Brain pericyte (primary cell): ENCODE results near the gene TRIOBP.
"Not testable (repeated sequence)": the region's sequence is repeated elsewhere in the genome, so short reads cannot be mapped to it uniquely, and the experiment has no call there.

Experiments used
- DNase-seq: peaks from one replicate; pipeline ENCODE4 v3.0.0-alpha.2; 2012; ENCODE audit warnings: low read depth, low spot score

TRIOBP gene

GRCh38 chr22:37775785-37776638 lies 79.2 kb downstream of the TRIOBP start:
- no peak for DNase-seq

GRCh38 chr22:37776639-37777005 lies 79.8 kb downstream of the TRIOBP start:
- DNase-seq = no peak

- DNase-seq = no peak
Observed at GRCh38 chr22:37777122-37777687, 80.4 kb downstream of the TRIOBP start.

GRCh38 chr22:37778370-37779009 lies 81.6 kb downstream of the TRIOBP start:
- DNase-seq = no peak

- DNase-seq = no peak
Observed at GRCh38 chr22:37781434-37782059, 84.7 kb downstream of the TRIOBP start.

GRCh38 chr22:37782340-37783168 lies 85.7 kb downstream of the TRIOBP start:
- no peak for DNase-seq

GRCh38 chr22:37784829-37785495 lies 88.1 kb downstream of the TRIOBP start:
- DNase-seq = no peak

GRCh38 chr22:37790234-37790633 lies 93.4 kb downstream of the TRIOBP start:
- DNase-seq = no peak

- DNase-seq = no peak
Observed at GRCh38 chr22:37792494-37792893, 95.6 kb downstream of the TRIOBP start.

GRCh38 chr22:37794376-37794775 lies 97.5 kb downstream of the TRIOBP start:
- no peak for DNase-seq

GRCh38 chr22:37796079-37796478 lies 99.2 kb downstream of the TRIOBP start:
- DNase-seq = no peak

GRCh38 chr22:37797259-37797658 lies 100.4 kb downstream of the TRIOBP start:
- DNase-seq = not testable (repeated sequence)

GRCh38 chr22:37797874-37798500 lies 101.1 kb downstream of the TRIOBP start:
- DNase-seq = no peak

- DNase-seq = not testable (repeated sequence)
Observed at GRCh38 chr22:37799979-37800378, 103.1 kb downstream of the TRIOBP start.

GRCh38 chr22:37801946-37802309 lies 105.1 kb downstream of the TRIOBP start:
- DNase-seq = no peak

GRCh38 chr22:37802310-37803194 lies 105.7 kb downstream of the TRIOBP start:
- no peak for DNase-seq

GRCh38 chr22:37803195-37803638 lies 106.4 kb downstream of the TRIOBP start:
- DNase-seq = no peak

- DNase-seq = no peak
Observed at GRCh38 chr22:37803639-37804351, 106.9 kb downstream of the TRIOBP start.
